HG03575 (cell line): ENCODE data around the gene AMMECR1.

Source experiments
- ATAC-seq: cut with Tn5 transposase; IDR thresholded peaks from one replicate; pipeline ENCODE4 v1.9.1; 2021; ENCODE audit not compliant: unreplicated experiment, insufficient number of reproducible peaks, low FRiP score; ENCODE audit errors: extremely low read depth

AMMECR1 gene

GRCh38 chrX:110316351-110317060 lies 1.4 kb downstream of the AMMECR1 start:
- ATAC-seq = no peak

DNA sequence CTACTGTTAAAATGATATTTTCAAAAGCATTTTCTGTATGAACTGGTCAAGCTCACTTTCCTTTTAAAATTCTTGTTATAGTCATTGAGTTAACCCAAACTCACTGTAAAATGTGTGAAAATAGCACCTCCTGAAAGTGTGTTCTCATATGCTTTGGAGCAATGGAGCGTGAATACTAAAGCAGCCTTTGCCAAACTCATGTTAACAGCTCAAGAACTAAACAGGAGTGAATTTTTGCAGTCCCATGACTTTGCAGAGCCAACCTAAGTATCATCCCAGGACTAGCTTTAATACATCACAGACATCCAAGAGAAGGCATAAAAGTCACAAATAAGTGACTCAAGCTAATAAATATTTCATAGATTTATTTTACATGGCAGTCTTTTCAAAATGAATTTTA lies 2.3 kb downstream of the AMMECR1 start:
- ATAC-seq = no peak

DNA sequence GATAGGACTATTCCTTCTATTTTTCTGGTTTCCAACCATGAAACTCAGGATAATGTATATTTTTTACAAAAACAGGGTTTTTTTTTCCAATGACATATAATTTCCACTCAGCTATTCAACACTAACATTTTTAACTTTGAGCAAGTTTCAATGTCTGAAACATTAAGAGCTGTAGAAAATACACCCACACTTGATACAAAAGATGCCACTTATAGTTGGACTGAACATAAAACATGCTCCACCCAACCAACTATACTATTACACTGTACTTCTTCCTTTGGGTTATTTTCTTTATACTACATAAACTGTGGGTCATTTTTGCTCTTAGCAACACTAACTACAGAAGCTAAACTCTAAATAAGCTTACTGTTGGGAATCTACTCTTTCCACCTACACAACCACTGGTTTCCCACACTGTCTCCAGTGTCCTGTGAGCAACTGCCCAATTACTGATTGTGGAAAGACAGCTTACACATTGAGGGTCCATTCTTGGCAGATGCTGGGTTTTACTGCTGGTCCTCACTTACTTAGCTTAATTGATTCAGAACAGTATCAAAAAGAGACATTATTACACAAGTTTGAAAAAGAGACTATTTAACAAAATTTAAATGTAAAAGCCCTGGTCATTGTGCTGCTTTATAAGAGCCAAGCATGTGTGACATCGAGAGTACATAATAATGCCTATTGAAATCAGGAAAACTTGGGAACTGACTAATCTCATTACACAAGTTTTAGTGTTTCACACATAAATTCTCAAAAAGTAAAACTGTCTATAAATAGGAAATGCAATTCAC lies 6.3 kb downstream of the AMMECR1 start:
- no peak for ATAC-seq

DNA sequence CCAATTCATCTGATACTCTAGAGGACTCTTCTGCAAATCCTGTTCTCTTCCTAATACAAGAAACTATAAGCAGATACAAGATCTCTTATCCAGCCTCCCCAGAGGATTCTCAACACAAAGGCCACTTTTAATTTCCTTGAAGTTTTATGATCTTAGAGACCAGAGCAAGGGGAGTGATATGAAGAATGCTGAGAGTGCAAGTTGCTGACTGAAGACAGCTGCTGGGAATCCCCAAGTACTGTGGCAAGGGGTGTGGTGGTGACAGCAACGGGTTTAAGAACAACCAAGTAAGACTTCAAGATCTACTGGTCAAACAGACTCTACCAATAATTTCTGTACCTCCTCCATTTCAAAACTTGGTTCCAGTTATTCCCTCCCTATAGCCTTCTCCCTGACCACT lies 7.0 kb downstream of the AMMECR1 start:
- peak; percentile 56 for ATAC-seq

DNA sequence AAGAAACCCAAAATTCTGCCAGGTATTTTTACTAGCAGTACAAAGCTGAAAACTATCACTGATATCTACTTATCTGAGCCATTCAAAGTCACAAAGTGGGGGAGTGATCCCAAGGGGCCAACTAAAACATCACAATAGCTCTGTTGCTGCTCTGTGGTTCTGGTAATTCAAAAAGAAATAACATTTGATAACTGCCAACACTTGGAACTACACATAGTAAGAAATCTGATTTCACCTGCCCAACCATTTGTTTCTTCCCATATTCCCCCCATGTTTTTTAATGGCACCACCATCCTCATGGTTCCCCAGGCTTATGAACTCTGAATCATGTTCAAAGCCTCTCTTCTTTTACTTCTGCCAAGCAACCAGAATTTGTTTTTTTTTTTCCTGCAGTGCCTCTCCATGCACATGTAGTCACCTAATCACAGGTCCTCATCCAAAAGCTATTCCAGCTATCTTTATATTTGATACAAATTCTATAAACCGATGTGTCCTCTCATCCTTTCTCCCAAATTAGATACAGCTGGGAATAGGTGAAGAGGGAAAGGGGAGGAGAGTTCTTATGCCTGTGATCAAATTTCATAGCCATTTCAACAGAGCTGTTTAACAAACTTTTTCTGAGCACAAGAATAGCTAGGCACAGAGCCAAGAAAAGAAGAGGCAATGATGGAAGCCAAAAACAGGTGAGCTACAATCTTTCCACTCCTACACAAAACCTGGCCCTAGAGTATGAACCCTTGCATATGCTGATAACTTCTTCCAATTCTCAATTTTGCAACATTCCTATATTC lies 7.7 kb downstream of the AMMECR1 start:
- ATAC-seq = no peak

GRCh38 chrX:110308220-110308619 lies 9.7 kb downstream of the AMMECR1 start:
- no peak for ATAC-seq

DNA sequence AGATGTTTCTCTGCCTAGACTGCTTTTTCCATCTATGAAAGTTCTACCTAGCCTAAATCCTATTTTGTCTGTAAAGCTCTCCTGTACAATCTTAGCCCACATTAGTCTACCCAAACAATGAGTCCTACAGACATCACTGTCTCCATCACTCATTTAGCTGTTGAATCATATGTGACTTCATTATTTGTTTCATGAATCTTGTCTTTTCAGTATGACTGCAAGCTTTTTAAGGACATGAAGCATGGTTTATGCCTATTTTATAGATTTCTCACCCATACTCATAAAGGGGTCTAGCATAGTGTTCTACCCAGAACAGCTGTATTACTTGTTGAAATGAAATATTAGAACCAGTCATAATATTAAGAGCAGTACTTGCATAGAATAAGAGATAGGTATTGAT lies 13.0 kb downstream of the AMMECR1 start:
- ATAC-seq = no peak

- ATAC-seq = no peak
These were observed 13.5 kb downstream of the AMMECR1 start for GRCh38 chrX:110304371-110304770.

GRCh38 chrX:110302975-110303374 lies 14.9 kb downstream of the AMMECR1 start:
- ATAC-seq = no peak

DNA sequence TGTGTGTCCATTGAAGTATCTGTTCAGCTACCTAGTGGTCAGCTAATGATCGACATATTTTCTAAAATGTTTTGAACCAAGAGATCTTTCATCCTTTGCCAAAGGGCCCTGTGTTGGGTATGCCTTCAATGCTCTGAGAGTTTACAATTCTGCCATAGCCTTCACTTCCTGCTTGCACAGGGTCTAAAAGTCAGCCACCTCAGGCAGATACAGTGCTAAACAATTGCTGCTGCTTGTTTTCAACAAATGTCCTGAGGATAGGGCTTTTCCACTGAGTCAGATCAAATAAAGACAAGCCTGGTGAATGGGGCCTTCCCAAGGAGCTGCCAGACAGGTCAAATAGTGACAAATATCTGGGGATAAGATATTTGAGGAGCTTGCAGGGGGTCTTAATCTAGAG lies 16.7 kb downstream of the AMMECR1 start:
- no peak for ATAC-seq

- ATAC-seq = no peak
These were observed 23.8 kb downstream of the AMMECR1 start for GRCh38 chrX:110294087-110294486.

DNA sequence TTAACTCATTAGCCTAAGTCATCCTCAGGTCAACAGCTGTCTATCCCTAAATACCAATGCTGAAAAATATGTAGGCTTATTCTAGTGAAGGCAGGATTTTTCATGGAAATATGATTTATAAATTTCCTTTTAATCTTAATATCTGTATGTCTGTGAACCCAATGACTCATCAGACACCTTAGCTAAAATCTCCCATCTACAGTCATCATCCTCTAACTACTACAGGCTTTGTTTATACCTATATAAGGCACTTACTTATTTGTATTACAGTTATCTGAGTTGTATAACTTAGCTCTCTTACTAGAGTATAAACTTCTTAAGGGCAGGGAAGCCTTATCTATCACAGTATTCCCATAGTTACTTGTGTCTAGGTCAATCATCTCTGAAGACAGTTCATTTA lies 24.2 kb downstream of the AMMECR1 start:
- no peak for ATAC-seq

DNA sequence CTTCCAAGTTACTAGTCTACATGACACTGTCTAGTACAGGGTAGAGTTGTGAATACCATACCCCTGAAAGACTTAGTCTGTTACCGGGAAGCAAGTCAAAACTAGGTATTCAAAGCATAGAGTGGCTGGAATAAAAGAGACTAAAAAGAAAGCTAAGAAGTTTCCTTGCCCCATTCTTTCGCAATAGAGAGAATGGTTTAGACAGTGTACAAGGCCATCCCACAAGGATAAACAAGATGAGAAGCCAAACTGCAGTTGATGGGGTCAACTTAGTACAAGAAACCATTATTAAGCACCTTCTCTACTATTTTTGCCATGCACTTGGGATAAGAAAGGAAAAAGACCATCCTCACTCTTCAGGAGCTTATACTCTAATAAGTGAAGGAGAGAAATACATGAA lies 30.3 kb downstream of the AMMECR1 start:
- no peak for ATAC-seq

- no peak for ATAC-seq
These were observed 31.8 kb downstream of the AMMECR1 start for GRCh38 chrX:110286106-110286505.

DNA sequence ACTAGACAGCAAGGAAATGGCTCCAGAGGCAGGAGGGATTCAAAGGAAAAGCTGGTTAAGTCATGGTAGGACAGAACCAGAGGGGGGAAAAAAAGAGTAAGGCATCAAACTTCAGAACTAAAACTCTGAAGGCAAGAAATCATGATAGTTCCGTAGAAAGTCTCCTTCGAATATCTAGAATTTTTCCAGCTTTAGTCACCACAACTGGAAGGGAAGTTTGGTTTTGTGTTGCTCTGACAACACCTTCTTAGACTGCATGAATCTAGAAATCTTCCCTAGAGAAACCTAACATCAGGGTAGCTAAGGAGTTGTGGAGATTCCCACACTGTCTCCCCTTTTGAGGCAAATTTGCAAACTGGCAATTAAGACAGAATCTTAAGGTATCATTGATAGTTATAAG lies 33.7 kb downstream of the AMMECR1 start:
- ATAC-seq = no peak

DNA sequence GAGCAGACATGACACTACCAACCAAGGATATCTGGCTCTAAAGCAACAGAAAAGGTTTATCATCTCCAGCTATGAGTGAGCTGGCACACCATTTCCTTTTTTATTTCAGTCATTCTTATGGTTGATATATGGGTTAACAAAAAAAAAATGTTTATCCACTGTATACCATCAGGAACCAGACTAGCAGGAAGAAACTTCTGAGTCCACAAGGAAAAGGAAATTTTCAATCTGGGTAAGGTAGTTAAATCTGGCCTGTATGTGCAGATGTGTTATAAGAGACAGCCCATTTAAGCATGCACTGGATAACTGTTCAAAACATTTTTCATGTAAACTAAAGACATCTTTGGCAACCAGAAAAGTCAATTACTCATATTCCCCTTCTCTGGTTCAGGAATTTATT lies 35.0 kb downstream of the AMMECR1 start:
- ATAC-seq = no peak

- ATAC-seq = no peak
These were observed 36.5 kb downstream of the AMMECR1 start for GRCh38 chrX:110281377-110281776.

DNA sequence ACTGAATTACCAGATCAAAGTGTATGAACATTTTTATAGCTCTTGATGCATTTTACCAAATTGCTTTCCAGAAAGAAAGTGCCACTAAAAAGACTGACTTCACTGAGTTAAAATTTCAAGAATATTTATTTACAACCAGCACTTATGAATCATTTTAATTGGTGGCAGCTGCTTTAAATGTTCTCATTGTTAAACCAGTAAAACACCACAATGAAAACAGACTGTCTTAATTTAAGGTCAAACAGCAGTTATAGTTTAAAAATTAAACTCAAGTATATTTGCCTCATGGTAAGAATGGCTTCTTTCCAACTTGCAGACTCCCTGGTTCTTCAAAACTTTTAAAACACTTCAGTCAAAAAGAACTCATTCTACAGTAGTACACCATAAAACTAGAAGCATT lies 36.9 kb downstream of the AMMECR1 start:
- ATAC-seq = no peak

DNA sequence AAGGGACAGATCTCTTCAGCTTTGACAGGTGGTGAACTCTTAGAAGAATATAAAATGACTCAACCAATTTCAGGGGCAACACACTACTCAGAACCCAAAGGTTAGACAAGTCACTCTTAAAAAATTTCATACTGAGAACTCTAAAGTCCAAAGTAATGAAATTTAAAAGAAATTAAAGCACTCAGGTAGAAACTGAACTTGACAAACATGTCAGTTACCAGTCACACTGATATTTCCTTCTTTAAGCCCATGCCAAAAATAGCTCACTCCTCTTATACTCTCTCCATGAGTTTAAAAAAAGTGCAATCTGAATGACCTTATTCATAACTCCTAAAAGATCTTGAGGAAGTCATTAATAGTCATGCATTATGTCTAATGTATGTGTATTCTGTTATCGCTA lies 40.3 kb downstream of the AMMECR1 start:
- ATAC-seq = no peak

DNA sequence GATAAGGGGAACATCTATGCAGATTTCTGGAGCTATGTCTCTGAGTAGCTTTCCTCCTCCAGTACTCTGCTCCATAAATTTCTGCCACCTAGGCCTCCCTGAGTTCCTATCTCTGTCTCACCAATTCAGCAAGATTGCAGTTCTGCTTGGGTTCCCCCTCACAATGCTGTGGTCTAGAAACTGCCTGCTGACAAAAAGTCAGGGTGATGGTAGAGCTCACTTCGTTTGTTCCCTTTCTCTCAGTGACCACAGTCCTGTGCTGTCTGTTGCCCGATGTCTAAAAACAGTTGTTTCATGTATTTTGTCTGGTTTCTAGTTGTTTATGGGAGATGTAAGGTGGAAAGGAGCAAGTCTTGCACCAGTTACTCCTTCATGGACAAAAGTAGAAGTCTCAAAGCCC lies 41.1 kb downstream of the AMMECR1 start:
- peak; percentile 79 for ATAC-seq
